NCI-H526 (cell line): ENCODE results near the gene ZNF70.
A peak's percentile ranks its signal among the peaks of the same experiment; 100 is the strongest.

Source experiments
- DNase-seq, 2 experiments: peaks; one replicate each; lab custom pipeline; 2025; lab: John Stamatoyannopoulos, UW

The ZNF70 gene

DNA sequence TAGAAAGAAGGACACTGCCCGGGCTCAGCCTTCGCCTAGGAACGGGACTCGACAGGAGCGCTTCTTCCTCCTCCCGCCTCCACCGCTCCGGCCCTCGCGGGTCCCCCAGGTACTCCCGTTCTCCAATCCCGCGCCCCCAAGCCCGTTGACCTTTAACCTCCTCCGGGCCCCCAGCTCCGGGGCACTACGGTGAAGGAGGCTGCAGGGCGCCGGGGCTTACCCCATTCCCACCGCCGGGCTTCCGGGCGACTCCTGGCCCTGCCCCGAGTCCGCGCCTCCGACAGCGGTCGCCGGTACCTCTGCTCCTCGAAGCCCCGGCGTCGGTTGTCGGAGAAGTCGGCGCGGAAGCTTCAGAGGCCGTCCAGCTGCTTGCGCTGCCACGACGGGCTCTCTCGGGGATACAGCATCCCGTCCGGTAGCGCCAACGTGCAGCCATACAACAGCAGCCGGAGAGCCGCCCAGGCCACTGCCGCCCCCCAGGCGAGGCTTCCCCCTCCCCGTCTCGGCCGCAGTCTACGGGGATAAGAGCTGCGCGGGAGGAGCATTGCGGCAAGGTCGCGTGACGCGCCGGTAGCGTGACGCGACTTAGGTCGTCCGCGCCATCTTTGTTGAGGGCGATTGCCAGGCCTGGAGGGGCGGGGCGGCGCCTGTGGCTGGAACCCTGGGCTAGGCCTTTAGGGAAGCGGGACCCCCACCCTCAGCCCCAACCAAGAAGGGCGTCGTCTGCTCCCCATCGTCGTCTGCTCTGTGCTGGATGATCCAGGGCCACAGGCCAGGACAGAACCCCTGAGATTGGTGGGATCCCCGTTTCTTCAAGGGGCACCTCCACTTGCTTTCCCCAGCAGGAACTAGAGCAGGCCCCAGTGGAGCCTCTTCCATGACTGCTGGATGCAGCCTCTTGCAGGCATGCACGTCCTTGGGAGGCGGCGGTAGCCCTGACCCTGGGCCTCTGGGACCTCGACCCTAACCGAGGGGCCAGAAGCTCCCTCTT is 33.8 kb downstream of the ZNF70 start:
- DNase-seq, result peak; percentile 38 to 87

DNA sequence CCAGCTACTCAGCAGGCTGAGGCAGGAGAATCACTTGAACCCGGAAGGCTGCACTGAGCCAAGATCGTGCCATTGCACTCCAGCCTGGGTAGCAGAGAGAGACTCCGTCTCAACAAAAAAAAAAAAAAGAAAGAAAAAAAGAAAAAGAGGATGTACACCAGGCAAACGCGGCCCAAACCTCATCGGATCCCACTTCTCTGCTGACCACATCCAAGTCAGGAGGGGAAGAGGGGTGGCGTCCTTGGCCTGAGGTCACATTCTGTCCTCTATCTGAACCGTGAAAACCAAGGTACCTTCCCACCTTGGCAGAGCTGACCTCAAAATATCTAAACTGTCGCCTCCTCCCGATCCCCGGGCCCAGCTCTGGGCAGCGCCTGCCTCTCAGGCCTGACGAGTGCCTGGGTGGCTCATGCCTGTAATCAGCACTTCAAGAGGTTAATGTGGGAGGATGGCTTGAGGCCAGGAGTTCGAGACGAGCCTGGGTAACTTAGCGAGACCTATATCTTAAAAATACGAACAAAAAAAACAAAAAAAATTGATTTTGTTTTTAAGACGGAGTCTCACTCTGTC is 35.0 kb downstream of the ZNF70 start:
- DNase-seq, result no peak

DNA sequence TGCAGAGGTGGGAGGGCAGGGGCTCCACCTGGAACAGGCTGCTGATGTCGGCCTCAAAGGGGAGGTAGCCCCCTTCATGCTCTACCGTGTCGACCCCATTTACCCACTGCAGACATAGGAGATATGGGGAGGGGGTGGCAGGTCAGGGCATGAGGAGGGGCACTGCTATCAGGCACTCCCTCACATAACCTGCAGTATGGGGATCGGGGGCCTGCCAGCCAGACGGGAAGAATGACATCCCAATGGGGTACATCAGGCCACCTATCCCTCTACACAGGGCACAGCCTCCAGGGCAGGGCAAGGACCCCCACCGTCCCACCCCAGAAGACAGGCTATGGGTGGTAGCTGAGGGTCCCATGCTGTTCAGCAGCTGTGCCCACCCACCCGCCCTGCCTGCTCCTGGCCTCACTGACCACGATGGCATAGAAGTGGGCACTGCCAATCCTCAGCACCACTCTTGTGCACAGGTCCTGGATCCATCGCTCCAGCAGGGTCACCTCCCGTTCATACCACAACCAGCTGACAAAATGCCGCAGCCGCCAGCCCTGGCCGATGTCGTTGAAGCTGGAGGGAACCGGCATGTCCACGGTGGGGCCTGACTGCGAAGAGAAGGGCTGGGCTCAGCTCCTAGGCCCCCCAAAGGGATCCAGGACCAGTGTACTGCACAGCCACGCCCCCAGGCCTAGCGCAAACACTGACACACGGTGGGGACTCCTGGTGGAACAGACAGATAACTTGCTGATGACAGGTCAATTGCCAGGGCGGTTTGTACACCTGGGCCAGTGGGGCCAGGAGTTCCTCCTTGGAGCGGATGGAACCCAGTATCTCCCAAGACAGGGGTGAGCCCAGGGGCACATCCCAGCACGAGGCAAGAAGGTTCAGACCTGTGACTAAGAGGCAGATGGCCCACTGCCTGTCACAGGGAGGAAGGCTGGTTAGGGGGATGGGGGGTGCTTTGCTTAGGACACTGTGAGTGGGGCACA is 36.0 kb downstream of the ZNF70 start:
- no peak for DNase-seq

- no peak for DNase-seq
Observed at GRCh38 chr22:23713696-23714595, 37.0 kb downstream of the ZNF70 start.

DNA sequence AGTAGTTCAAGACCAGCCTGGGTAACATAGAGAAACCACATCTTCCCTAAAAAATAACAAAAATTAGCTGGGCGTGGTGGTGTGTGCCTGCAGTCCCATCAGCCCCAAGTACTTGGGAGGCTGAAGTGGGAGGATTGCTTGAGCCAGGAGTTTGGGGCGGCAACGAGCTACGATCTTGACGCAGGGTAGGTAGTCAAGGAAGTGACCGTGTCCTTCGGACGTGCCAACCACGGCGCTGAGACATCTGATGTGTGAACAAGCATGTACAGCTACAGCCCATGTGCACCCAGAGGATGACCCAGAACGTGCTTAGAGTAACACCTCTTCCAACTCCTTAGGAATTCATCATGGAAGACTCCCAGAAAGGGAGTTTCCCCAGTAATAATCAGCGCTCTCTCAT is 38.7 kb downstream of the ZNF70 start:
- DNase-seq, result no peak

- no peak for DNase-seq
Observed at GRCh38 chr22:23709107-23709506, 41.8 kb downstream of the ZNF70 start.

- DNase-seq, result no peak
Observed at GRCh38 chr22:23708270-23708669, 42.6 kb downstream of the ZNF70 start.

DNA sequence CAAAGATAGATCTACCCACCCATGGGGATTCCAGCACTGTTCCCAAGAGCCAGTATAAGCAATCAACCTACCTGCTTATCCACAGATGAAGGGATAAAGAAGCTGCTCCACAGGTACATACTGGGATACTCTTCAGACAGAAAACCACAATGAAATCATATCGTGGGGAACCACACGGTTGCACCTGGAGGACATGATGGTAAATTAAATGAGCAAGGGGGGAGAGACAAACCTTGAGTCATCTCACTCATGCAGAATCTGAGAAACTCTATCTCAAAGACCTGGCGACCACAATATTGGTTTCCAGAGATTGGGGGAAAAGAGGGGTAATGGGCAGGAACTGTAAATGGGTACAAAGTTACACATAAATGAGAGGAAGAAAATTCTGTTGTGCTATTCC is 45.6 kb downstream of the ZNF70 start:
- no peak for DNase-seq

DNA sequence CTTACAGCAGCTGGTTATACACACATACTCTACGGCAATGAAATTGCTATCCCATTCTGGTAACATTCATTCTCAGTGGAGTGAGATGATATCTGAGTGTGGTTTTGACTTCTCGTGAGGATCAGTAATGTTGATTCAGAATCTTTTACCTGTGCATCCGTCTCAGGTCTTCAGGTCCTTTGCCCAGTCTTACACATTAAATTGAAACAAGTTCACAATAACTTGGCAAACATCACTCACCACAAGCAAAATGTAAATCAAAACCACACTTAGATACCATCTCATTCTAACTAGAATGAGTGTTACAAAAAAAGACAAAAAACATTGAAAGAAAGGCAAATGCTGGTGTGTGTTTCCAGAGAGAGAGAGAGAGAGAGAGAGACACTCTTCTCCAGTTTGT is 46.1 kb downstream of the ZNF70 start:
- DNase-seq, result no peak

GRCh38 chr22:23704062-23704461 is 46.9 kb downstream of the ZNF70 start:
- peak in 1 of 2 experiments; percentile 12 for DNase-seq

GRCh38 chr22:23700706-23701105 is 50.2 kb downstream of the ZNF70 start:
- no peak for DNase-seq

- no peak for DNase-seq
Observed at GRCh38 chr22:23698673-23699235, 52.2 kb downstream of the ZNF70 start.

DNA sequence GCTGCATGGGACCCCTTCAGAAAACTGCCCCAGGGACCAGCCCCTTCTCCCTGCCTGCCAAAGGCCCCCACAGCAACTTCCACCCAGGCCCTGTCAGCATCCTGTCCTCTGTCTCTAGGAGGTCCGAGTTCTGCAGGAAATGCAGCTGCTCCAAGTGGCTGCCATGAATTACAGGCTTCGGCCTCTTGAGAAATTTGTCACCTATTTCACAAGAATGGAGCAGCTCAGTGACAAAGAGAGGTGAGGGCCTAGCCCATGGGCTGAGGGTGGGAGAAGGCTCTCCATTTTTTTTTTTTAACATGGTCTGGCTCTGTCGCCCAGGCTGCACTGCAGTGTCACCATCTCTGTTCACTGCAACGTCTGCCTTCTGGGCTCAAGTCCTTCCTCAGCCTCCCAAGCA is 52.8 kb downstream of the ZNF70 start:
- no peak for DNase-seq

GRCh38 chr22:23697031-23697970 is 53.6 kb downstream of the ZNF70 start:
- DNase-seq, result no peak

DNA sequence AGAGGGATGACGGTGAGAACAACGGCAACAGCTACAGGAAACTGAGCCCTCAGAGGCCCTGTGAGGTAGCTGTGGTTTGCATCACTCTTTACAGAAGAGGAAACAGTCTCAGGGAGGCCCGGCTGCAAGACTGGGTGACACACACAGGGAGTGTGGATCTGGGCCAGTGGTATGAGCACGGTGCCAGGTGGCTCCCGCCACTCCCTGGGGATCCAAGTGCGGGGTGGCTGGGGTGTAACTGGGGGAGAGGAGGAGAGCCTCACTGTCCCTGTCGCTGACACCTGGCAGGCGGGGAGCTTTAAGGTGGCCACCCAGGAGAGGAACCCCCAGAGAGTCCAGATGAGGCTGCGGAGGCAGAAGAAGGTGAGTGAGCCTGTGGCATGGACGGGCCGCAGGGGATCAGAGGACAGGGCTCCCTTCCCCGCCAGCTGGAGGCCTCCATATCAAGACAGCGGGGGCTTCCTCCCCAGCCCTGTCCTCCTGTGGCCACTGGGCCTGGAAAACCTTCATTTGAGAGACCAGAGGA is 54.5 kb downstream of the ZNF70 start:
- no peak for DNase-seq

DNA sequence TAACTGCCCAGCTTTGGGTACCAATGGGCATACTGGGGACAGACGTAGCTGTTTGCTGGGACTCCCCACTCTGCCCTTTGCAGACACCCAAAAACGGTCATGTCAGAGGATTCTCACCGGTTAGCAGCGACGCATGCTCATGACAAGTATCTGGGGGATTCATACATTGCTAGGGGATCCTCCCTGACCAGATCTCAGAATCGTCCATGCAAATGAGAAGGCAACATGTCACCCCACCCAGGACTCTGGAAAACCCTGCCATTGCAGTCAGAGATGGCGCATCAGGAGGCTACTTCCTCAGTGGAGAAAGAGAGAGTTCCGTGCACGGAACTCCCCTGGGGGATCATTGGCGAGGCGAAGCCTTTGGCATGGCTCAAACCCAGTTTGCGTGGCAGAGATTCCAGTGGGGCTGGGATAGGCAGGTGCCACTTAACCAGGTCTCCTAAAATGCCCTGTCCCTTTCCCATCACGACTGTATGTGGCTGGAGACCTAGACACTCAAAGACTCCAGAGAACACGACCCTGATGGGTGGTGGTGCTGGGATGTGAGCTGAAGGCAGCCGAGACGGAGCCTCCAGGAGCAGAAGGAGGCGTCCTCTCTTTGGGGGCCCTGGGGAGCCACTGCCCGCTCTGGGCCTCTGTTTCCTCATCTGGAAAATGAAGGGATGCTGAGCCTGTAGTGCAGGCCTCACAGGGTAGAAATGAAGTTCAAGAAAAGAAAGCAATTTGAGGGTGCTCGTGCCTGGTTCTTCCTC is 55.2 kb downstream of the ZNF70 start:
- no peak for DNase-seq

- DNase-seq, result no peak
Observed at GRCh38 chr22:23695141-23695540, 55.8 kb downstream of the ZNF70 start.

GRCh38 chr22:23693979-23694680 is 56.8 kb downstream of the ZNF70 start:
- no peak for DNase-seq
